Esophagus muscularis mucosa (tissue), 4 donors: ENCODE data around the gene TSC22D3. TPM values are rescaled to one million over a fixed set of nuclear protein-coding genes. Genes with fewer than 3 reads are reported as not detected.
A peak's percentile ranks its signal among the peaks of the same experiment; 100 is the strongest.
"Not testable (repeated sequence)": the region's sequence is repeated elsewhere in the genome, so short reads cannot be mapped to it uniquely, and the experiment has no call there.

Source experiments
- DNase-seq: peaks from one replicate; pipeline ENCODE4 v3.0.0-alpha.2; 2017; ENCODE audit errors: extremely low spot score
- H3K27ac ChIP-seq, 4 donors: fragments of 200-600 bp; sonication (generic); replicated peaks in 1 of 4; 1 replicate in 3 of 4; 2 replicates in 1 of 4; pipeline ENCODE4 v1.5.1; 2016 to 2019; ENCODE audit warnings: mild to moderate bottlenecking in 1 of 4
- H3K27me3 ChIP-seq, 4 donors: fragments of 200-600 bp; sonication (generic); one replicate each; pipeline versions ENCODE4 v1.5.1 to v1.6.0; 2016 to 2019
- H3K36me3 ChIP-seq, 4 donors: fragments of 200-600 bp; sonication (generic); one replicate each; pipeline ENCODE4 v1.5.1; 2016 to 2019
- H3K4me1 ChIP-seq, 4 donors: fragments of 200-600 bp; sonication (generic); one replicate each; pipeline ENCODE4 v1.5.1; 2016 to 2019
- H3K4me3 ChIP-seq, 4 donors: fragments of 200-600 bp; sonication (generic); 1 replicate in 2 of 4; 2 replicates in 2 of 4; pipeline ENCODE4 v1.5.1; 2016 to 2019; ENCODE audit warnings: mild to moderate bottlenecking in 4 of 4, moderate library complexity in 1 of 4
- H3K9me3 ChIP-seq, 4 donors: fragments of 200-600 bp; sonication (generic); 1 replicate in 3 of 4; 2 replicates in 1 of 4; pipeline ENCODE4 v1.5.1; 2016 to 2019
- EP300 ChIP-seq: sonication (generic); formaldehyde crosslinking; IDR thresholded peaks from one replicate; pipeline ENCODE4 v1.6.1; 2017; ENCODE audit warnings: antibody characterized with exemption
- POLR2A ChIP-seq: fragments of 450-650 bp; IDR thresholded peaks from one replicate; pipeline ENCODE4 v1.6.1; 2017; ENCODE audit warnings: antibody characterized with exemption, moderate library complexity, mild to moderate bottlenecking, low read depth
- POLR2AphosphoS5 ChIP-seq, 2 donors: sonication (generic); formaldehyde crosslinking; IDR thresholded peaks; one replicate each; pipeline ENCODE4 v1.6.1; 2017; ENCODE audit warnings: antibody characterized with exemption in 2 of 2
- WGBS: methylation state at CpG from one replicate; pipeline ENCODE4 v1.1.5; 2018; 5-methylcytosine and 5-hydroxymethylcytosine counted together
- intact Hi-C: fragments of 100-400 bp; cut with DNase I; formaldehyde crosslinking; loops from one replicate; pipeline ENCODE4 v1.15.1; 2023
- total RNA-seq, 4 donors: library from RNA; depleted of rRNA; stranded (reverse); fragments of >200 nt; gene quantifications; one replicate each; pipeline versions ENCODE4 v1.1.0 to v1.2.1, GENCODE V29; 2016
- TF ChIP-seq, protein P1 (sequence below), 3 experiments: fragments of 200-600 bp in 2 of 3; fragments of 450-650 bp in 1 of 3; sonication (generic) in 2 of 3; IDR thresholded peaks; one replicate each; pipeline ENCODE4 v1.5.1; 2017 to 2019; ENCODE audit warnings: antibody characterized with exemption in 3 of 3, mild to moderate bottlenecking in 2 of 3, moderate library complexity in 1 of 3

Gene TSC22D3
- total RNA-seq: 1,000 to 10,000 TPM in 2 of 4 donors, 100 to 1,000 TPM in 2; 389 to 1,047 (median 786) TPM

- intact Hi-C loops: loop anchor here (2.0 to 10.0 kb wide), 2 partner anchors 57 to 1291 kb away; no protein-coding TSS in a partner anchor
- peak; percentile 92 for DNase-seq
- Histone ChIP-seq H3K9me3 (no peaks in the 10 kb centered on the region), H3K4me3 (peak within 1 kb of the TSS; percentile 62 to 76 (median 66)), H3K27ac (peak within 1 kb of the TSS; percentile 84 to 92 (median 88)), H3K4me1 (peaks cover 4 to 50% (median 41%) of the 10 kb centered on the region in 4 donors), H3K36me3 (peaks cover 0 to 3% (median 0%) of the 10 kb centered on the region in 4 donors), H3K27me3 (peaks cover 0 to 4% (median 0%) of the 10 kb centered on the region in 4 donors)
- TF ChIP-seq, protein P1, sequence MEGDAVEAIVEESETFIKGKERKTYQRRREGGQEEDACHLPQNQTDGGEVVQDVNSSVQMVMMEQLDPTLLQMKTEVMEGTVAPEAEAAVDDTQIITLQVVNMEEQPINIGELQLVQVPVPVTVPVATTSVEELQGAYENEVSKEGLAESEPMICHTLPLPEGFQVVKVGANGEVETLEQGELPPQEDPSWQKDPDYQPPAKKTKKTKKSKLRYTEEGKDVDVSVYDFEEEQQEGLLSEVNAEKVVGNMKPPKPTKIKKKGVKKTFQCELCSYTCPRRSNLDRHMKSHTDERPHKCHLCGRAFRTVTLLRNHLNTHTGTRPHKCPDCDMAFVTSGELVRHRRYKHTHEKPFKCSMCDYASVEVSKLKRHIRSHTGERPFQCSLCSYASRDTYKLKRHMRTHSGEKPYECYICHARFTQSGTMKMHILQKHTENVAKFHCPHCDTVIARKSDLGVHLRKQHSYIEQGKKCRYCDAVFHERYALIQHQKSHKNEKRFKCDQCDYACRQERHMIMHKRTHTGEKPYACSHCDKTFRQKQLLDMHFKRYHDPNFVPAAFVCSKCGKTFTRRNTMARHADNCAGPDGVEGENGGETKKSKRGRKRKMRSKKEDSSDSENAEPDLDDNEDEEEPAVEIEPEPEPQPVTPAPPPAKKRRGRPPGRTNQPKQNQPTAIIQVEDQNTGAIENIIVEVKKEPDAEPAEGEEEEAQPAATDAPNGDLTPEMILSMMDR (IDR thresholded peaks at IDR 0.05): peak in 2 of 3 experiments; percentile 19 to 20
- TF ChIP-seq POLR2AphosphoS5 (IDR thresholded peaks at IDR 0.05): peak; percentile 79 to 92
- peak; percentile 45 for TF ChIP-seq POLR2A
- TF ChIP-seq EP300: no peak
- 32% methylated on average over 52 of the region's 59 CpGs for WGBS
Measured at GRCh38 chrX:107775734-107776511, at the start of gene TSC22D3. TSS of gene TSC22D3 (minus strand) at chrX:107775787. CDS start at chrX:107775419, 368 bp downstream.

- Histone ChIP-seq H3K9me3 (peaks cover 0 to 8% (median 0%) of the 10 kb centered on the region in 4 donors), H3K4me1 (peaks cover 0 to 23% (median 15%) of the 10 kb centered on the region in 4 donors), H3K27me3 (no peaks in the 10 kb centered on the region), H3K36me3 (no peaks in the 10 kb centered on the region), H3K4me3 (no peak overlapping the region), H3K27ac (no peak overlapping the region)
- TF ChIP-seq, protein P1 (IDR thresholded peaks at IDR 0.05): no peak
- TF ChIP-seq POLR2A (no peak), POLR2AphosphoS5 (IDR thresholded peaks at IDR 0.05) (no peak), EP300 (no peak)
- DNase-seq: no peak
- 26% methylated on average over 1 of the region's 1 CpG for WGBS
- intact Hi-C loops: no loop called here
Measured at GRCh38 chrX:107823456-107823855, 47.9 kb upstream of the TSC22D3 start.

DNA sequence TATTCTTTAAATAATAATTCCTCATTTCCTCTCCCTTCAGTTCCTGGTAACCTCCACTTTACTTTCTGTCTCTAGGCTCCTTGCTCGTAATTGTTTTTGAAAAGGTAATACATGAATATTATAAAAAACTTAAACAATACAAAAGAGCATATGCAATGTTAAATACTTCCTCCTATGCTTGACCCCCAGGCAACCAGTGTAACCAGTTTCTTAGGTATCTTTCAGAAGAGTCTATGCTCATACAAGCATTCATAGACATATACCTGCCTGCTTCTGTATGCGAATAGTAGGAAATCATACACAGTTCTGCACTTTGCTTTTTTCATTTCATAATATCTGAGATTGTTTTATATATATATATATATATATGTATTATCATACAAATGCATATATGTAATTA, 47.5 kb upstream of the TSC22D3 start:
- H3K4me3 ChIP-seq: no peak overlapping the region
- 77% methylated on average over 2 of the region's 2 CpGs for WGBS
- no peak overlapping the region for H3K27ac ChIP-seq
- H3K4me1 ChIP-seq: peaks cover 0 to 19% (median 11%) of the 10 kb centered on the region in 4 donors
- no peaks in the 10 kb centered on the region for H3K36me3 ChIP-seq
- peaks cover 0 to 9% (median 0%) of the 10 kb centered on the region in 4 donors for H3K9me3 ChIP-seq
- H3K27me3 ChIP-seq: no peaks in the 10 kb centered on the region
- TF ChIP-seq POLR2AphosphoS5 (IDR thresholded peaks at IDR 0.05) (no peak), POLR2A (no peak), EP300 (no peak)
- TF ChIP-seq, protein P1 (IDR thresholded peaks at IDR 0.05): no peak
- intact Hi-C loops: no loop called here
- DNase-seq: no peak

DNA sequence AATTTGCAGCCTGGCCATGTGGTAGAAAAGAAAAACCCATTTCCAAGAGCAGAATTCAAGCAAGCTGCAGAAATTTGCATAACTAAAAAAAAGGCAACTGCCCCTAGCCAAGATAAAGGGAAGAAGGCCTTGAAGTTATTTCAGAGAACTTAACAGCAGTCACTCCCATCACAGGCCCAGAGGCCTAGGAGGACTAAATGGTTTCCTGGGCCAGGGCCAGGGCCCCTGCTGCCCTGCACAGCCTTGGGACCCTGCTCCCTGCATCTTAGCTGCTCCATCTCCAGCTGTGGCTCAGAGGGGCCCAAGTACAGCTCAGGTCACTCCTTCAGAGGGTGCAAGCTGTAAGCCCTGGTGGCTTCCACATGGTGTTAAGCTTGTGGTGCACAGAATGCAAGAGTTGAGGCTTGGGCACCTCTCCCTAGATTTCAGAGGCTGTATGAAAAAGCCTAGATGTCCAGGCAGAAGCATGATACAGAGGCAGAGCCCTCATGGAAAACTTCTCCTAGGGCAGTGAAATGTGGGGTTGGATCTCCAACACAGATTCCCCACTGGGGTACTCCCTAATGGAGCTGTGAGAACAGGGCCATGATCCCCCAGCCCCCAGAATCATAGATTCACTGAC, 43.4 kb upstream of the TSC22D3 start:
- no peak for DNase-seq
- Histone ChIP-seq H3K36me3 (no peaks in the 10 kb centered on the region), H3K4me3 (no peak overlapping the region), H3K27me3 (no peaks in the 10 kb centered on the region), H3K4me1 (peaks cover 0 to 7% (median 0%) of the 10 kb centered on the region in 4 donors), H3K27ac (no peak overlapping the region), H3K9me3 (peaks cover 0 to 9% (median 0%) of the 10 kb centered on the region in 4 donors)
- no peak for TF ChIP-seq POLR2AphosphoS5 (IDR thresholded peaks at IDR 0.05)
- no peak for TF ChIP-seq EP300
- TF ChIP-seq POLR2A: no peak
- TF ChIP-seq, protein P1 (IDR thresholded peaks at IDR 0.05): no peak
- intact Hi-C loops: no loop called here

DNA sequence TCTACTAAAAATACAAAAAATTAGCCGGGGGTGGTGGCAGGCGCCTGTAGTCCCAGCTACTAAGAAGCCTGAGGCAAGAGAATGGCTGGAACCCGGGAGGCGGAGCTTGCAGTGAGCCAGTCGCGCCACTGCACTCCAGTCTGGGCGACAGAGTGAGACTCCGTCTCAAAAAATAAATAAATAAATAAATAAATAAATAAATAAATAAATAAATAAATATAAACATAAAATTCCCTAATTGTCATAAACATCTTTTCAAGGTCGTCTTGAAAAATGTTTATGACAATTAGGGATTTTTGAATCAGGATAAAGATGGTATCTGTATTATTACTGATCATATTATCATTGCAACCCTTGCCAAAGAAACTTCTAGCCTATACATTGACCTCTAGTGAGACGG, 34.5 kb upstream of the TSC22D3 start:
- intact Hi-C loops, H3K36me3 ChIP-seq, H3K27me3 ChIP-seq, H3K9me3 ChIP-seq, DNase-seq, H3K27ac ChIP-seq, H3K4me3 ChIP-seq, H3K4me1 ChIP-seq: not testable (repeated sequence)
- 85% methylated on average over 10 of the region's 10 CpGs for WGBS
